Measurements from ENCODE around the gene PRDM10. TPM values are rescaled to one million over a fixed set of nuclear protein-coding genes. Genes with fewer than 3 reads are reported as not detected.

Gene PRDM10
- total RNA-seq, 1 donor from 2014 or later = 48.1 TPM

GRCh38 chr11:129985823-129986222 is 16.8 kb downstream of the PRDM10 start:
- no peak for TF ChIP-seq CTCF (IDR thresholded peaks at IDR 0.05)
- Histone ChIP-seq H3K9me3 (no peaks in the 10 kb centered on the region), H3K4me3 (no peak overlapping the region), H3K36me3 (no peaks in the 10 kb centered on the region), H3K27me3 (no peaks in the 10 kb centered on the region), H3K4me1 (no peaks in the 10 kb centered on the region), H3K27ac (no peak overlapping the region)
- DNase-seq (ENCODE audit: low spot score in 2 of 2) = no peak
- intact Hi-C loops (cut with DNase I) = no loop called here

- DNase-seq (ENCODE audit: low spot score in 2 of 2) = no peak
- intact Hi-C loops (cut with DNase I) = no loop called here
- Histone ChIP-seq H3K27ac (no peak overlapping the region), H3K9me3 (no peaks in the 10 kb centered on the region), H3K4me3 (no peak overlapping the region), H3K4me1 (no peaks in the 10 kb centered on the region), H3K36me3 (no peaks in the 10 kb centered on the region), H3K27me3 (no peaks in the 10 kb centered on the region)
- no peak for TF ChIP-seq CTCF (IDR thresholded peaks at IDR 0.05)
These were observed 22.5 kb downstream of the PRDM10 start for GRCh38 chr11:129980086-129980485.

- Histone ChIP-seq H3K27ac (no peak overlapping the region), H3K9me3 (no peaks in the 10 kb centered on the region), H3K27me3 (no peaks in the 10 kb centered on the region), H3K4me1 (no peaks in the 10 kb centered on the region), H3K4me3 (no peak overlapping the region), H3K36me3 (no peaks in the 10 kb centered on the region)
- TF ChIP-seq CTCF (IDR thresholded peaks at IDR 0.05) = no peak
- no peak for DNase-seq (ENCODE audit: low spot score in 2 of 2)
- intact Hi-C loops (cut with DNase I) = no loop called here
These were observed 23.5 kb downstream of the PRDM10 start for GRCh38 chr11:129979046-129979605.

GRCh38 chr11:129978447-129978846 is 24.2 kb downstream of the PRDM10 start:
- no peaks in the 10 kb centered on the region for H3K9me3 ChIP-seq
- TF ChIP-seq CTCF (IDR thresholded peaks at IDR 0.05) = no peak
- no peaks in the 10 kb centered on the region for H3K4me1 ChIP-seq
- no peaks in the 10 kb centered on the region for H3K36me3 ChIP-seq
- no peak for DNase-seq (ENCODE audit: low spot score in 2 of 2)
- intact Hi-C loops (cut with DNase I) = no loop called here
- H3K27ac ChIP-seq = no peak overlapping the region
- H3K4me3 ChIP-seq = no peak overlapping the region
- no peaks in the 10 kb centered on the region for H3K27me3 ChIP-seq

- no peaks in the 10 kb centered on the region for H3K27me3 ChIP-seq
- no peak overlapping the region for H3K27ac ChIP-seq
- TF ChIP-seq CTCF (IDR thresholded peaks at IDR 0.05) = no peak
- no peak overlapping the region for H3K4me3 ChIP-seq
- no peaks in the 10 kb centered on the region for H3K4me1 ChIP-seq
- DNase-seq (ENCODE audit: low spot score in 2 of 2) = no peak
- intact Hi-C loops (cut with DNase I) = no loop called here
- no peaks in the 10 kb centered on the region for H3K36me3 ChIP-seq
- no peaks in the 10 kb centered on the region for H3K9me3 ChIP-seq
These were observed 26.3 kb downstream of the PRDM10 start for GRCh38 chr11:129976328-129976727.

GRCh38 chr11:129975543-129975942 is 27.1 kb downstream of the PRDM10 start:
- no peak for DNase-seq (ENCODE audit: low spot score in 2 of 2)

More at GRCh38 chr11:129975543-129975942, 27.1 kb downstream of the PRDM10 start:
- H3K27me3 ChIP-seq = no peaks in the 10 kb centered on the region
- H3K36me3 ChIP-seq = no peaks in the 10 kb centered on the region
- intact Hi-C loops (cut with DNase I) = no loop called here
- no peak for TF ChIP-seq CTCF (IDR thresholded peaks at IDR 0.05)
- no peaks in the 10 kb centered on the region for H3K9me3 ChIP-seq
- H3K27ac ChIP-seq = no peak overlapping the region
- no peak overlapping the region for H3K4me3 ChIP-seq
- no peaks in the 10 kb centered on the region for H3K4me1 ChIP-seq
